IMR-90 (cell line): ENCODE results near the gene ZBTB45.

Experiments used
- BHLHE40 ChIP-seq: fragments of 150-350 bp; IDR thresholded peaks from 2 replicates; pipeline ENCODE4 v1.6.1; 2016; ENCODE audit warnings: mild to moderate bottlenecking, low read depth, low read length
- CEBPB ChIP-seq: IDR thresholded peaks from 2 replicates; pipeline ENCODE4 v1.6.1; 2012; ENCODE audit warnings: low read depth, low read length, improper control_type of control experiment
- CHD1 ChIP-seq: IDR thresholded peaks from 2 replicates; pipeline ENCODE4 v1.6.1; 2012; ENCODE audit warnings: low read depth, low read length, improper control_type of control experiment
- CTCF ChIP-seq: conservative IDR thresholded peaks from 2 replicates; pipeline ENCODE4 v1.5.1; 2012; ENCODE audit warnings: mild to moderate bottlenecking, low read depth, low read length, improper control_type of control experiment
- ELK1 ChIP-seq: fragments of 150-350 bp; IDR thresholded peaks from 2 replicates; pipeline ENCODE4 v1.6.1; 2016; ENCODE audit warnings: low read depth, mild to moderate bottlenecking, low read length, moderate library complexity, borderline replicate concordance
- FOS ChIP-seq: fragments of 150-350 bp; IDR thresholded peaks from 2 replicates; pipeline ENCODE4 v1.6.1; 2016; ENCODE audit warnings: low read depth, low read length
- MAFK ChIP-seq: IDR thresholded peaks from 2 replicates; pipeline ENCODE4 v1.6.1; 2012; ENCODE audit warnings: low read depth, low read length, improper control_type of control experiment
- MAZ ChIP-seq: IDR thresholded peaks from 2 replicates; pipeline ENCODE4 v1.6.1; 2012; ENCODE audit warnings: low read depth, mild to moderate bottlenecking, low read length, improper control_type of control experiment, moderate library complexity, borderline replicate concordance
- MXI1 ChIP-seq: IDR thresholded peaks from 2 replicates; pipeline ENCODE4 v1.6.1; 2012; ENCODE audit warnings: low read depth, mild to moderate bottlenecking, low read length, moderate library complexity, borderline replicate concordance
- POLR2A ChIP-seq: IDR thresholded peaks from 2 replicates; pipeline ENCODE4 v1.6.1; 2012; ENCODE audit warnings: mild to moderate bottlenecking, low read depth, low read length
- RAD21 ChIP-seq: IDR thresholded peaks from 2 replicates; pipeline ENCODE4 v1.6.1; 2012; ENCODE audit warnings: low read length, improper control_type of control experiment
- RFX5 ChIP-seq: IDR thresholded peaks from 2 replicates; pipeline ENCODE4 v1.8.0; 2012; ENCODE audit warnings: low read depth, mild to moderate bottlenecking, low read length, moderate library complexity
- SMC3 ChIP-seq: fragments of 150-350 bp; IDR thresholded peaks from 2 replicates; pipeline ENCODE4 v1.6.1; 2016; ENCODE audit warnings: low read depth, mild to moderate bottlenecking, antibody characterized with exemption, low read length, moderate library complexity

- no peak for TF ChIP-seq CTCF
- TF ChIP-seq SMC3: no peak
- TF ChIP-seq POLR2A: no peak
- no peak for TF ChIP-seq MAZ
- TF ChIP-seq MAFK: no peak
- no peak for TF ChIP-seq MXI1
- no peak for TF ChIP-seq FOS
- TF ChIP-seq CEBPB: no peak
- TF ChIP-seq BHLHE40: no peak
- TF ChIP-seq RAD21: no peak
- no peak for TF ChIP-seq ELK1
- no peak for TF ChIP-seq RFX5
- TF ChIP-seq CHD1: no peak
Observed at GRCh38 chr19:58491393-58491792, 28.2 kb downstream of the ZBTB45 start.
